A549 (cell line): Measurements from ENCODE around the gene SMG6. TPM values are rescaled to one million over a fixed set of nuclear protein-coding genes. Genes with fewer than 3 reads are reported as not detected.

Experiments used
- BCL3 ChIP-seq: fragments of >200 bp; sonication (Bioruptor Twin); formaldehyde crosslinking; IDR thresholded peaks from 3 replicates; pipeline ENCODE4 v1.6.1; 2016
- CBX2 ChIP-seq: fragments of 200-600 bp; sonication (generic); IDR thresholded peaks from 2 replicates; pipeline ENCODE4 v1.6.1; 2016; ENCODE audit warnings: low read depth, mild to moderate bottlenecking, borderline replicate concordance
- CTCF ChIP-seq: fragments of >200 bp; sonication (Bioruptor Twin); formaldehyde crosslinking; IDR thresholded peaks from 3 replicates; pipeline ENCODE4 v1.5.1; 2016
- EP300 ChIP-seq, 2 experiments: fragments of >200 bp; sonication (Bioruptor Twin); formaldehyde crosslinking; IDR thresholded peaks; 2 replicates in 1 of 2; 3 replicates in 1 of 2; pipeline ENCODE4 v1.6.1; 2016 to 2017
- ESRRA ChIP-seq: fragments of 150-350 bp; IDR thresholded peaks from 2 replicates; pipeline ENCODE4 v1.6.1; 2014; ENCODE audit warnings: mild to moderate bottlenecking, low read length, borderline replicate concordance
- HEYL ChIP-seq: fragments of 250-450 bp; sonication (Bioruptor Pico); IDR thresholded peaks from 2 replicates; pipeline ENCODE4 v1.8.0; 2021; ENCODE audit warnings: mild to moderate bottlenecking, moderate library complexity
- HOXB5 ChIP-seq: fragments of 250-450 bp; sonication (Bioruptor Pico); IDR thresholded peaks from 2 replicates; pipeline ENCODE4 v1.5.0; 2020; ENCODE audit warnings: mild to moderate bottlenecking, moderate library complexity
- KDM5A ChIP-seq: fragments of 200-600 bp; sonication (generic); IDR thresholded peaks from 2 replicates; pipeline ENCODE4 v1.6.1; 2016; ENCODE audit warnings: antibody characterized with exemption, mild to moderate bottlenecking
- MAFK ChIP-seq: fragments of 450-650 bp; IDR thresholded peaks from 2 replicates; pipeline ENCODE4 v1.6.1; 2014; ENCODE audit not compliant: partially characterized antibody
- NPAS2 ChIP-seq: fragments of 250-450 bp; sonication (Bioruptor Pico); IDR thresholded peaks from 2 replicates; pipeline ENCODE4 v1.8.0; 2022; ENCODE audit warnings: mild to moderate bottlenecking, moderate library complexity, borderline replicate concordance
- POLR2A ChIP-seq: IDR thresholded peaks from 2 replicates; pipeline ENCODE4 v1.6.1; 2012; ENCODE audit warnings: mild to moderate bottlenecking, low read length
- RCOR1 ChIP-seq: fragments of 150-350 bp; IDR thresholded peaks from 2 replicates; pipeline ENCODE4 v1.6.1; 2014; ENCODE audit warnings: antibody characterized with exemption, low read length, low read depth
- RNF2 ChIP-seq: fragments of 200-600 bp; sonication (generic); IDR thresholded peaks from 2 replicates; pipeline ENCODE4 v1.6.1; 2016; ENCODE audit warnings: low read depth, mild to moderate bottlenecking, antibody characterized with exemption, moderate library complexity, borderline replicate concordance
- SMC3 ChIP-seq: fragments of >200 bp; sonication (Bioruptor Twin); formaldehyde crosslinking; IDR thresholded peaks from 3 replicates; pipeline ENCODE4 v1.6.1; 2018; ENCODE audit warnings: inconsistent platforms
- SREBF2 ChIP-seq: fragments of 450-650 bp; IDR thresholded peaks from 2 replicates; pipeline ENCODE4 v1.6.1; 2014; ENCODE audit warnings: mild to moderate bottlenecking, moderate library complexity
- TFCP2L1 ChIP-seq: fragments of 250-450 bp; sonication (Bioruptor Pico); IDR thresholded peaks from 2 replicates; pipeline ENCODE4 v1.5.0; 2021; ENCODE audit warnings: mild to moderate bottlenecking
- TP53 ChIP-seq: fragments of 250-450 bp; sonication (Bioruptor Pico); IDR thresholded peaks from 2 replicates; pipeline ENCODE4 v1.5.0; 2021; ENCODE audit warnings: mild to moderate bottlenecking, moderate library complexity
- ZC3H11A ChIP-seq: fragments of 450-650 bp; IDR thresholded peaks from 2 replicates; pipeline ENCODE4 v1.6.1; 2014; ENCODE audit warnings: antibody characterized with exemption, mild to moderate bottlenecking
- ZNF302 ChIP-seq: fragments of 250-450 bp; sonication (Bioruptor Pico); IDR thresholded peaks from 2 replicates; pipeline ENCODE4 v1.9.0; 2021; ENCODE audit warnings: inconsistent platforms, mild to moderate bottlenecking, moderate library complexity
- polyA plus RNA-seq, 4 experiments: library from polyadenylated mRNA; depleted of rRNA in 3 of 4; stranded (reverse); fragments of >200 nt; fragmentation: RNase III in 1 of 4; extraction: RNeasy Plus Mini Kit Qiagen cat#74134 plus additional on column Dnase treatment in 1 of 4; gene quantifications; 2 replicates in 3 of 4; 3 replicates in 1 of 4; pipeline ENCODE4 v1.2.3, GENCODE V29; 2011 to 2017
- TF ChIP-seq, protein P1 (sequence below): fragments of 250-450 bp; sonication (Bioruptor Pico); IDR thresholded peaks from 2 replicates; pipeline ENCODE4 v1.5.0; 2020; ENCODE audit warnings: low read depth, mild to moderate bottlenecking, moderate library complexity
- TF ChIP-seq, protein P2 (sequence below): fragments of 250-450 bp; sonication (Bioruptor Pico); IDR thresholded peaks from 2 replicates; pipeline ENCODE4 v1.5.0; 2021; ENCODE audit warnings: mild to moderate bottlenecking, moderate library complexity, borderline replicate concordance
- TF ChIP-seq, protein P3 (sequence below): fragments of 450-650 bp; IDR thresholded peaks from 2 replicates; pipeline ENCODE4 v1.6.1; 2014; ENCODE audit warnings: antibody characterized with exemption

SMG6 gene
- polyA plus RNA-seq, 2 of the 4 experiments (the other 2 are of a cell fraction), result 4.7 to 17.0 TPM

DNA sequence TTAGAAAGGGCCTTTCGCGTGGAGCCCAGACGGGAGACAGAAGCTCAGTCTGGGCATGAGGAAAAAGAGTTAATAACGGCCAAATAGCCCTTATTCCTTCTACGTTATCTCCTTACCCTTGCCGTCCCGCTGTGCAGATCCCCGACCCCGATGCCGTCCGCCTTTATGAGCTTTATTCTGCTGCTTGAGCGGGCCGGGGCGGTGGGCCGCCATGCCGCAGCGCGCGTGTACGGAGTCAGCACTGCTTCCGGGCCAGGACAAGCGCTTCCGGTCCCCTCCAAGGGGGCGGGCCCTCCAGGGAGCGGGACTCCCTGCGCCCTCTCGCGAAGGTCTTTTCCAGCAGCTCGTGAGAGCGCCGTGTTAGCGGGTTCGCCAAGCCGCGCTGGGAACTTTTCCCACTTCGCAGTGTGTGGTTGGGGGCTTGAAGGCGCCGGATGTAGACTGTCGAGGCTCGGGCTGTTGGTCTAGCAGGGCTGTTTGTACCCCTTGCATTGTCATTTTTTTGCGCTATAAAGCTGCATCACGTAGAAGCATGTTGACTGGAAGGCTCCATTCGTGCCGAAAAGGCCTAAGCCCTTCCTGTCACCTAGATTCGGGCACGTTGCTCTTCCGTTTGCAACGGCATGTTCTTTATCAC lies 32.7 kb upstream of the SMG6 start, which contains the start of gene TSR1 (continued):
- TF ChIP-seq CBX2 (no peak), ZC3H11A (no peak), EP300 (IDR thresholded peaks at IDR 0.05) (no peak), RCOR1 (no peak), ESRRA (no peak), BCL3 (peak; percentile 93), HEYL (CRISPR knock-in tag) (no peak), NPAS2 (CRISPR knock-in tag) (no peak), RNF2 (no peak; the same call in 1 of the 2 replicates), SMC3 (peak; percentile 52; the same call in 2 of the 3 replicates), CTCF (peak; percentile 38), TFCP2L1 (CRISPR knock-in tag) (peak; percentile 57; the same call in 1 of the 2 replicates), KDM5A (peak; percentile 100), POLR2A (peak; percentile 83), MAFK (peak; percentile 70), SREBF2 (no peak), TP53 (CRISPR knock-in tag) (no peak), HOXB5 (CRISPR knock-in tag) (0 out of 2 replicates have a peak, but pooled peaks have one; percentile 29), ZNF302 (CRISPR knock-in tag) (no peak)
- TF ChIP-seq, protein P1, sequence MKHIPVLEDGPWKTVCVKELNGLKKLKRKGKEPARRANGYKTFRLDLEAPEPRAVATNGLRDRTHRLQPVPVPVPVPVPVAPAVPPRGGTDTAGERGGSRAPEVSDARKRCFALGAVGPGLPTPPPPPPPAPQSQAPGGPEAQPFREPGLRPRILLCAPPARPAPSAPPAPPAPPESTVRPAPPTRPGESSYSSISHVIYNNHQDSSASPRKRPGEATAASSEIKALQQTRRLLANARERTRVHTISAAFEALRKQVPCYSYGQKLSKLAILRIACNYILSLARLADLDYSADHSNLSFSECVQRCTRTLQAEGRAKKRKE, result 0 out of 2 replicates have a peak, but pooled peaks have one; percentile 57
- TF ChIP-seq, protein P2, sequence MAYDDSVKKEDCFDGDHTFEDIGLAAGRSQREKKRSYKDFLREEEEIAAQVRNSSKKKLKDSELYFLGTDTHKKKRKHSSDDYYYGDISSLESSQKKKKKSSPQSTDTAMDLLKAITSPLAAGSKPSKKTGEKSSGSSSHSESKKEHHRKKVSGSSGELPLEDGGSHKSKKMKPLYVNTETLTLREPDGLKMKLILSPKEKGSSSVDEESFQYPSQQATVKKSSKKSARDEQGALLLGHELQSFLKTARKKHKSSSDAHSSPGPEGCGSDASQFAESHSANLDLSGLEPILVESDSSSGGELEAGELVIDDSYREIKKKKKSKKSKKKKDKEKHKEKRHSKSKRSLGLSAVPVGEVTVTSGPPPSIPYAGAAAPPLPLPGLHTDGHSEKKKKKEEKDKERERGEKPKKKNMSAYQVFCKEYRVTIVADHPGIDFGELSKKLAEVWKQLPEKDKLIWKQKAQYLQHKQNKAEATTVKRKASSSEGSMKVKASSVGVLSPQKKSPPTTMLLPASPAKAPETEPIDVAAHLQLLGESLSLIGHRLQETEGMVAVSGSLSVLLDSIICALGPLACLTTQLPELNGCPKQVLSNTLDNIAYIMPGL (CRISPR knock-in tag), result 0 out of 2 replicates have a peak, but pooled peaks have one; percentile 10
- TF ChIP-seq, protein P3, sequence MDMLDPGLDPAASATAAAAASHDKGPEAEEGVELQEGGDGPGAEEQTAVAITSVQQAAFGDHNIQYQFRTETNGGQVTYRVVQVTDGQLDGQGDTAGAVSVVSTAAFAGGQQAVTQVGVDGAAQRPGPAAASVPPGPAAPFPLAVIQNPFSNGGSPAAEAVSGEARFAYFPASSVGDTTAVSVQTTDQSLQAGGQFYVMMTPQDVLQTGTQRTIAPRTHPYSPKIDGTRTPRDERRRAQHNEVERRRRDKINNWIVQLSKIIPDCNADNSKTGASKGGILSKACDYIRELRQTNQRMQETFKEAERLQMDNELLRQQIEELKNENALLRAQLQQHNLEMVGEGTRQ, result no peak
- TF ChIP-seq, all 56 proteins: peak for 23
